Neuronal stem cell (in vitro differentiated cells): Measurements from ENCODE around the gene CYP4F3.

Experiments used
- DNase-seq: peaks from one replicate; pipeline ENCODE4 v3.0.0-alpha.2; 2013; ENCODE audit warnings: low spot score
- H2AFZ ChIP-seq: one replicate; pipeline ENCODE4 v1.6.1; 2013; ENCODE audit warnings: mild to moderate bottlenecking, low read length, inconsistent platforms
- H2AK5ac ChIP-seq: 2 replicates; pipeline ENCODE4 v1.6.1; 2013; ENCODE audit warnings: low read depth, mild to moderate bottlenecking, inconsistent platforms, low read length, moderate library complexity, mixed read lengths
- H2BK120ac ChIP-seq: 2 replicates; pipeline ENCODE4 v1.6.1; 2013; ENCODE audit warnings: low read depth, mild to moderate bottlenecking, inconsistent platforms, low read length, moderate library complexity, mixed read lengths
- H2BK12ac ChIP-seq: one replicate; pipeline ENCODE4 v1.6.1; 2013; ENCODE audit warnings: low read length, inconsistent platforms
- H2BK15ac ChIP-seq: 2 replicates; pipeline ENCODE4 v1.6.1; 2013; ENCODE audit warnings: mild to moderate bottlenecking, low read length, inconsistent platforms, mixed read lengths
- H2BK5ac ChIP-seq: one replicate; pipeline ENCODE4 v1.6.1; 2013; ENCODE audit warnings: inconsistent platforms, mild to moderate bottlenecking, low read length, moderate library complexity
- H3K14ac ChIP-seq: one replicate; pipeline ENCODE4 v1.6.1; 2013; ENCODE audit warnings: low read length, inconsistent platforms
- H3K18ac ChIP-seq: 2 replicates; pipeline ENCODE4 v1.6.1; 2013; ENCODE audit warnings: low read length, inconsistent platforms
- H3K23ac ChIP-seq: 2 replicates; pipeline ENCODE4 v1.6.1; 2013; ENCODE audit warnings: low read depth, mild to moderate bottlenecking, mixed read lengths, low read length, inconsistent platforms; ENCODE audit not compliant: poor library complexity
- H3K27ac ChIP-seq: replicated peaks from 3 replicates; pipeline ENCODE4 v1.5.1; 2013; ENCODE audit warnings: low read length, inconsistent platforms
- H3K27me3 ChIP-seq, 3 experiments: 2 replicates each; pipeline ENCODE4 v1.6.1; 2013; ENCODE audit warnings: low read length in 3 of 3, mild to moderate bottlenecking in 2 of 3, inconsistent platforms in 1 of 3, low read depth in 1 of 3, mixed read lengths in 1 of 3, moderate library complexity in 1 of 3; ENCODE audit not compliant: control insufficient read depth in 3 of 3, insufficient read depth in 3 of 3
- H3K36me3 ChIP-seq, 2 donors: replicated peaks in 1 of 2; 2 replicates each; pipeline ENCODE4 v1.6.1; 2013; ENCODE audit warnings: low read length in 2 of 2; ENCODE audit not compliant: control insufficient read depth in 2 of 2, insufficient read depth in 2 of 2
- H3K4ac ChIP-seq: 2 replicates; pipeline ENCODE4 v1.6.1; 2013; ENCODE audit warnings: inconsistent platforms, mild to moderate bottlenecking, low read length, moderate library complexity
- H3K4me1 ChIP-seq, 2 donors: 1 replicate in 1 of 2; 2 replicates in 1 of 2; pipeline ENCODE4 v1.6.1; 2013; ENCODE audit warnings: low read length in 2 of 2, low read depth in 1 of 2; ENCODE audit not compliant: control insufficient read depth in 2 of 2, insufficient read depth in 1 of 2
- H3K4me2 ChIP-seq: one replicate; pipeline ENCODE4 v1.6.1; 2013; ENCODE audit warnings: mild to moderate bottlenecking, low read length, inconsistent platforms; ENCODE audit not compliant: insufficient read depth, poor library complexity, severe bottlenecking
- H3K4me3 ChIP-seq, 2 donors: 2 replicates each; pipeline ENCODE4 v1.5.1; 2013; ENCODE audit warnings: low read length in 2 of 2, mild to moderate bottlenecking in 2 of 2, inconsistent platforms in 1 of 2, moderate library complexity in 1 of 2
- H3K79me1 ChIP-seq: one replicate; pipeline ENCODE4 v1.6.1; 2013; ENCODE audit warnings: low read depth, mild to moderate bottlenecking, inconsistent platforms, low read length, moderate library complexity
- H3K9ac ChIP-seq: one replicate; pipeline ENCODE4 v1.6.1; 2013; ENCODE audit warnings: mild to moderate bottlenecking, low read depth, low read length, inconsistent platforms; ENCODE audit not compliant: poor library complexity
- H3K9me3 ChIP-seq, 2 donors: replicated peaks in 1 of 2; 2 replicates each; pipeline versions ENCODE3 to v1.6.1; 2013; ENCODE audit warnings: low read length in 2 of 2, mild to moderate bottlenecking in 2 of 2, inconsistent platforms in 1 of 2, low read depth in 1 of 2, mixed read lengths in 1 of 2, moderate library complexity in 1 of 2; ENCODE audit not compliant: control insufficient read depth in 2 of 2, insufficient read depth in 1 of 2
- H4K8ac ChIP-seq: one replicate; pipeline ENCODE4 v1.6.1; 2013; ENCODE audit warnings: low read depth, mild to moderate bottlenecking, inconsistent platforms, low read length, moderate library complexity
- H4K91ac ChIP-seq: one replicate; pipeline ENCODE4 v1.6.1; 2013; ENCODE audit warnings: low read length, low read depth, mild to moderate bottlenecking, inconsistent platforms; ENCODE audit not compliant: poor library complexity
- WGBS, 2 donors: extraction: QIAGEN DNeasy Blood & Tissue Kit; methylation state at CpG; one replicate each; pipeline ENCODE4 v1.1.7; 2013; ENCODE audit warnings: missing lambda C conversion rate in 2 of 2, mixed read lengths in 1 of 2; ENCODE audit not compliant: insufficient read length in 2 of 2, insufficient replicate concordance in 1 of 2; ENCODE audit errors: extremely low coverage in 2 of 2; 5-methylcytosine and 5-hydroxymethylcytosine counted together

Gene CYP4F3

DNA sequence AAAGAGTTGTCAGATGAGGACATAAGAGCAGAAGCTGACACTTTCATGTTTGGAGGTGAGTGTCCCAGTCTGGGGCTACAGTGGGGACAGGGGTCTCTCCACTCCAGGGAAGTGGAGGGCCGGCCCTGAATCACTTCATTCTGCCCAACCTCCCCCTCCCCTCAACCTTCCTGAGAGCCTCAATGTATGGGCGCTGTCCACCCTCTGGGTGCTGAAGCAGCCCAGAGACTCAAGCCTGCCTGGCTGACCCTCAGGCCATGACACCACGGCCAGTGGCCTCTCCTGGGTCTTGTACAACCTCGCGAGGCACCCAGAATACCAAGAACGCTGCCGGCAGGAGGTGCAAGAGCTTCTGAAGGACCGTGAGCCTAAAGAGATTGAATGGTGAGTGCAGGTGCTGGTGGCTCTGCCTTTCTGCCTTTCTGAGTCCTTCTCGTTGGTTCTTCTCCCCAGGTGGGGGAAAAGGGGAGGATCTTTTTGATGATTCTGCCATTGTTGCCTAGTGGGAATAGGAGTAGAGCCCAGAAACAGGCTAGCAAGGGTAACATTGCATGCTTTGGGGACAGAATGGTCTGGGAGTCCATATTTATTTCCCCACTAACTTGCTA is 16.9 kb upstream of the CYP4F3 start:
- Histone ChIP-seq H3K36me3 (no peaks in the 10 kb centered on the region), H3K4ac (no peak overlapping the region), H3K4me2 (no peak overlapping the region), H3K18ac (no peak overlapping the region), H4K8ac (no peak overlapping the region), H4K91ac (no peak overlapping the region), H3K79me1 (no peaks in the 10 kb centered on the region), H3K27me3 (peaks cover 0 to 3% (median 0%) of the 10 kb centered on the region in 3 experiments), H3K4me3 (no peak overlapping the region), H2BK5ac (no peak overlapping the region), H2BK12ac (no peak overlapping the region), H3K23ac (no peak overlapping the region), H2AK5ac (no peak overlapping the region), H2BK15ac (no peak overlapping the region), H3K9me3 (peaks cover 0 to 41% of the 10 kb centered on the region in 2 donors), H3K9ac (no peak overlapping the region), H3K4me1 (no peaks in the 10 kb centered on the region), H3K14ac (no peak overlapping the region), H2AFZ (no peak overlapping the region), H2BK120ac (no peak overlapping the region), H3K27ac (no peak overlapping the region)
- DNase-seq, result no peak
- no CpG with 5 or more reads among the region's 9 CpGs for WGBS, 2 donors

- Histone ChIP-seq H3K27ac (no peak overlapping the region), H4K91ac (no peak overlapping the region), H3K4me2 (no peak overlapping the region), H2AK5ac (no peak overlapping the region), H4K8ac (no peak overlapping the region), H3K36me3 (no peaks in the 10 kb centered on the region), H3K9ac (no peak overlapping the region), H3K23ac (no peak overlapping the region), H3K14ac (no peak overlapping the region), H3K9me3 (peaks cover 0 to 15% of the 10 kb centered on the region in 2 donors), H3K4ac (no peak overlapping the region), H2BK5ac (no peak overlapping the region), H2BK120ac (no peak overlapping the region), H2AFZ (no peak overlapping the region), H3K4me3 (peak overlapping the region in 1 of 2 donors; percentile 55), H3K79me1 (peaks cover 2% of the 10 kb centered on the region), H2BK15ac (no peak overlapping the region), H2BK12ac (no peak overlapping the region), H3K4me1 (no peaks in the 10 kb centered on the region), H3K27me3 (no peaks in the 10 kb centered on the region), H3K18ac (no peak overlapping the region)
- no peak for DNase-seq
- WGBS, 2 donors, result no CpG with 5 or more reads among the region's 22 CpGs
These were observed 12.3 kb upstream of the CYP4F3 start for GRCh38 chr19:15628236-15629002.

DNA sequence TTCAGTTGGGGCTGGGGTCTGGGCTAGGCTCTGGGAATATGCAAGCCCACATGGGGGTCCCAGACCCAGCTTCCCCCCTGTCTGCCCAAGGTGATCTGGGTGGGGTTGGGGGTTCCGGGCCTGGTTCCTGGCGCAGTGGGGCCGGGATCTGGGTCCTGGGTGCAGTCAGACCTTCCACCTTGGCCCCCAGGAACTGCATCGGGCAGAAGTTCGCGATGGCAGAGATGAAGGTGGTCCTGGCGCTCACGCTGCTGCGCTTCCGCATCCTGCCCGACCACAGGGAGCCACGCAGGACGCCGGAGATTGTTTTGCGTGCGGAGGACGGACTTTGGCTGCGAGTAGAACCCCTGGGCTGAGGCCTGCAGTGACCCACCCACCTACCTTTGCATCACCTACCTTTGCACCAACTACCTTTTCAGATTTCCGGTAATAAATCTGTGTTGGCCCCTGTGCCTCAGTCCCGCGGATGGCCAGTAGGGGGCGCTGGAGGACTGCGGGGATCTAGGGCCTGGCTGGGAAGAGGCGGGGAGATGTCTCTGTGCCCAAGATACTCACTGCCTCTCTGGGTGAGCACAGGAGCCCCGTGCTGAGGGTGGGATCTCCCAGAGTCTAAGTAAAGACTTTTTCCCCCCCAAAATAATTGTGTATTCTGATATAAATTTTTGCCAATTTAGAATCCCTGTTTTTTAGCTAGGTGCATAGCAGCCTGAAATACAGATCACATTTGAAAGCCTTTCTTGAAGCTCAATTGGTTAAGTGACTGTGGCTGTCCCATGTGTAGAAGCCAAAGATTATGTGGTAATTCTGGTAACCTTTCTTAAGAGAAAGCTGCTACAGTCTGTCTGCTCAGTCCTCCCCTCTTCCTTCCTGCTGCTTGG is 11.5 kb upstream of the CYP4F3 start:
- Histone ChIP-seq H2AK5ac (no peak overlapping the region), H3K14ac (peak overlapping the region; percentile 21), H2BK15ac (no peak overlapping the region), H4K8ac (no peak overlapping the region), H3K4me2 (no peak overlapping the region), H3K27ac (no peak overlapping the region), H2AFZ (no peak overlapping the region), H3K18ac (no peak overlapping the region), H3K4me1 (no peaks in the 10 kb centered on the region), H3K9me3 (peaks cover 0 to 12% of the 10 kb centered on the region in 2 donors), H3K27me3 (no peaks in the 10 kb centered on the region), H3K23ac (no peak overlapping the region), H3K4me3 (peak overlapping the region in 1 of 2 donors; percentile 52), H2BK12ac (no peak overlapping the region), H3K4ac (no peak overlapping the region), H3K79me1 (peaks cover 2% of the 10 kb centered on the region), H3K36me3 (no peaks in the 10 kb centered on the region), H3K9ac (no peak overlapping the region), H2BK120ac (no peak overlapping the region), H2BK5ac (no peak overlapping the region), H4K91ac (no peak overlapping the region)
- DNase-seq, result peak; percentile 2
- WGBS, 2 donors, result no CpG with 5 or more reads among the region's 25 CpGs

GRCh38 chr19:15631817-15632216 is 8.9 kb upstream of the CYP4F3 start:
- Histone ChIP-seq H3K23ac (no peak overlapping the region), H3K36me3 (no peaks in the 10 kb centered on the region), H4K8ac (no peak overlapping the region), H2AK5ac (no peak overlapping the region), H3K4ac (no peak overlapping the region), H3K4me3 (no peak overlapping the region), H3K27me3 (peaks cover 0 to 3% (median 0%) of the 10 kb centered on the region in 3 experiments), H3K4me1 (no peaks in the 10 kb centered on the region), H4K91ac (no peak overlapping the region), H2AFZ (no peak overlapping the region), H3K14ac (no peak overlapping the region), H2BK120ac (no peak overlapping the region), H3K9me3 (peaks cover 0 to 23% of the 10 kb centered on the region in 2 donors), H3K27ac (no peak overlapping the region), H2BK5ac (no peak overlapping the region), H3K79me1 (peaks cover 2% of the 10 kb centered on the region), H3K4me2 (no peak overlapping the region), H2BK15ac (no peak overlapping the region), H3K9ac (no peak overlapping the region), H2BK12ac (no peak overlapping the region), H3K18ac (no peak overlapping the region)
- WGBS, 2 donors, result no CpG with 5 or more reads among the region's 9 CpGs
- DNase-seq, result no peak
